GM21737 (cell line): ENCODE data around the gene CNGA3.

ENCODE experiments used
- ATAC-seq: cut with Tn5 transposase; IDR thresholded peaks from one replicate; pipeline ENCODE4 v1.9.1; 2021; ENCODE audit warnings: mild to moderate bottlenecking, moderate library complexity; ENCODE audit not compliant: unreplicated experiment

The CNGA3 gene

GRCh38 chr2:98376301-98376910 is 30.1 kb downstream of the CNGA3 start:
- ATAC-seq = no peak

- ATAC-seq = no peak
These were observed 30.7 kb downstream of the CNGA3 start for GRCh38 chr2:98376996-98377395.

DNA sequence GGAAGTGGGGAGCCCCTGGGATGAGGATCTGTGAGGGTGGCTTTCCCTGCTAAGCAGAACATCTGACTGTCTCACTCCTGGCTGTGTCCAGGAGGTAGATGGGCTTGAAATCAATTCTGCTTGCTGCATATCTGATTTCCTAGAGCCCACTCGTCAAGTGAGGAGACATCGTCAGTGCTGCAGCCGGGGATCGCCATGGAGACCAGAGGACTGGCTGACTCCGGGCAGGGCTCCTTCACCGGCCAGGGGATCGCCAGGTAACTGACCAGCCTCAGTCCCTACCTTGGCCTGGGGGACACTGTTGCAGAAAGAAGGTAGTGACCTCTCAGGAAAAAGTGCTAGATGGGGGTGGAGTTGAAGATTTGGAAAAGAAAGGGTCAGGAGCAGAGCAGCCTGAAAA is 31.3 kb downstream of the CNGA3 start:
- no peak for ATAC-seq

DNA sequence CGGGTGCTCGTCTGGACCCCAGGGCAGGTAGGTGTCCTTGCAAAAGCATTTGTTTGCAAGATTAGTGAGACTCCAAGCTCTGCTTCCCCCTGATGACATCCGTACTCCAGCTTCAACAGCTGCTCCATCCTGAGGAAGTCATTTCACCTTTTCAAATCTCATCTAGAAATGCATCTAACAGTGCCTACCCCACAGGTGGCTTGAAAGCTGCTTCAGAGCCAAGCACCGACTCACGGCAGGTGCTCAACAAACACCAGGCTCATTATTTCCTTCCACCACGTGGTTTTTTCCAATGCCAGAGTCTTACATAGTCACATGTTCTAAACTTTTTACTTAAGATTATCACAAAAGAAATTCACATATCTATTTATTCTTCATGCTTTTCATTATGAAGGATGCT is 31.9 kb downstream of the CNGA3 start:
- ATAC-seq = no peak

GRCh38 chr2:98378901-98379300 is 32.6 kb downstream of the CNGA3 start:
- ATAC-seq = no peak

DNA sequence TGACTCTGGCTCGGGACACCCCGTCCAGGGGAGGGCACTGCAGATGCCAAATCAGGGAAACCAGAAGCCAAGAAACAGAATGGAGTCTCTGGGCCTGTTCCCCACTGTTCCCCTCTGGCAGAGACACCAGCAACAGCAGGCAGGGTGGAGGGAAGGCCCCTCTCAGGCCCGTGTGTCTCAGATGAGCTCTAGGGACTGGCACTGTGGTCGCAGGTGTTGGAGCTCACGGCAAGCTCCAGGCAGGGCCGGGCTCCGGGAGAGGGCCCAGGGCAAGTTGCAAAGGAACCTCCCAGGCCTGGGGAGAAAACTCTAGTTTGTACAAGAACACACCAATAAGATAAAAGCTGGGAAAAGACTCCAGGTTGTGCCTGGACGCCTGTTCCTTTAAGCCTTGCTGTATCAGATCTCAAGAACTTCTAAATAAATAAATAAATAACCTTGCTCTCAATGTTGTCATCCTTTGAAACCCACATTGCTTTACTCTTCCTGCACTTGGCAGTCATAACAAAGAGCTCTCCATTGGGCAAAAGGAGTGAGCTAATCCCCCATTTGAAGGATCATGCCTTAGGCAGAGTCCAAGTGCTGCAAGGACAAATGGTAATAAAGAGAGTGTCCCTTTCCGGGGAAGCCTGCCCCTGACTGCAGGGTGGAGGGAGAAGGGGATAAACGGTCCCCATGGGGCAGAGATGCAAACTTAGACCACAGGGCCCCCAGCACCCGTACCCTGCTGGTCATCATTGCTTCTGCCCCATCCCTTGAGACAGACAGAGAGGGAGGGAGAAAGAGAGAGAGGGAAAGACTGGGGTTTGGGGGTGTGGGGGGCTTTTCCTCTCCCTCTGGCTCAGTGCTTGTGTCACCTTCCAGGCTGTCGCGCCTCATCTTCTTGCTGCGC is 33.3 kb downstream of the CNGA3 start:
- ATAC-seq = no peak

GRCh38 chr2:98380203-98380535 is 33.9 kb downstream of the CNGA3 start:
- ATAC-seq = no peak

- ATAC-seq = no peak
These were observed 35.2 kb downstream of the CNGA3 start for GRCh38 chr2:98381494-98381893.

DNA sequence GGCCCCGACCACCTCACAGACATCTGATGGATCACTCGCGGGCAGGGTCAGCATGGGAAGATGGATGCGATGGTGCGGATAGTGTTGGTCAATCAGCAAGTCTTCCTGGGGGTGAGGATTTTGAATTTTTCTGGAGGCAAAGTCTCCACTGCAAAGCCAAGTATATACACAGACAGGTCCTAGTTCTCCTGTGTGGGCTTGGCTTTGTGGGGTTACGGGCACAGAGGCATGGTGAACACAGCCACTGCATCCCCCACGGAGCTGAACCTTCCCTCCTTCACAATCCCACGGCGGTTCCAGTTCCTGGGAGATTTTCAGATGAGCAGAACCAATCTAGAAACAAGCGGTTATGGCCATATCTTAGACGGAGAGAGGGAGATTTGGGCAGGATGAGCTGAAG is 35.8 kb downstream of the CNGA3 start:
- ATAC-seq = no peak

DNA sequence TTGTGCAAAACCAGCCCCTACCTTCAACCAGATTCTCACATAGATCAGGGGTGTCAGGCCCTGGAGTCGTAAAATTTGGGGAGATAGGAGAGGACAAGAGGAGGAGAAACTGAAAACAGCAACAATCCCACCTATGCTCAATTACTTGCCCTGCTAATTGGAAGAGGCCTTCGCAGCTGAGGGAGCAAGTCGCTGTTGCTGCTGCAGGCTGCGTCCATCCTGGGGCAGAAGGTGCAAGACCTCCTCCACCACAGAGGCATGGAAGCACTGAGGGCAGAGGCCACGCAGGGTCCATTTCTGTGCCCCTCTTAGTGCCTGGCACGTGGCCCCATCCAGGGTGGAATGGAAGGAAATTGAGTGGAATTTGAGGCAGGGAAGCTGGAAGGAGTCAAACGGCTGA is 36.5 kb downstream of the CNGA3 start:
- ATAC-seq = no peak

- ATAC-seq = no peak
These were observed 36.9 kb downstream of the CNGA3 start for GRCh38 chr2:98383166-98383565.

DNA sequence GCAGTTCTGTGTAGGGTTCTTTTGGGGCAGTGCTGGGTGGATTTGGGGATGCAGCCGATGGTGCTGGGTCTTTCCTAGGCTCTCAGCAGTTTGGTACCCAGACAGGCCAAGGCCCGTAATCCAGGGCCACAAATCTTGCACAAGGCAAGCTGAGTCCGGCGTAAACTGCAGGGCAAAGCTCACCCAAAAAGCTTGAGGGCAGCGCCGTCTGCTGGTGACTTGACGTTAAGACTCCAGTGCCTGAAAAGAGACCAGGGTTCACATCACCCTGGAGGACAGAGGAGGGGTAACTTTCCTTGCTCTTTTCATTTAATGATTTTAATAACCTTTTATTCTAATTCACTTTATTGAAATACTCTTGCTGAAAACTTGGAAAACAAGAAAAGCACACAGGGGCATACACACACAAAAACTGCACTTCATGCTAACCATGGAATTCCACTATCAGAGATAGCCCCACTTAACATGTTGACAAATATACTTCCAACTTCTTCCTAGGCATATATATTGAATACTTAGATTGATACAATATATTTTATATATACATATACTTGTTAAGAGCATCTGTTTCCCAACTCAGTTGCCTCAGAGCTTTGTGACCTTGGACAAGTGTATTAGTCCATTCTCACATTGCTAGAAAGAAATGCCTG is 38.9 kb downstream of the CNGA3 start:
- ATAC-seq = no peak

GRCh38 chr2:98387478-98387877 is 41.2 kb downstream of the CNGA3 start:
- no peak for ATAC-seq

GRCh38 chr2:98388081-98388480 is 41.8 kb downstream of the CNGA3 start:
- ATAC-seq = no peak

DNA sequence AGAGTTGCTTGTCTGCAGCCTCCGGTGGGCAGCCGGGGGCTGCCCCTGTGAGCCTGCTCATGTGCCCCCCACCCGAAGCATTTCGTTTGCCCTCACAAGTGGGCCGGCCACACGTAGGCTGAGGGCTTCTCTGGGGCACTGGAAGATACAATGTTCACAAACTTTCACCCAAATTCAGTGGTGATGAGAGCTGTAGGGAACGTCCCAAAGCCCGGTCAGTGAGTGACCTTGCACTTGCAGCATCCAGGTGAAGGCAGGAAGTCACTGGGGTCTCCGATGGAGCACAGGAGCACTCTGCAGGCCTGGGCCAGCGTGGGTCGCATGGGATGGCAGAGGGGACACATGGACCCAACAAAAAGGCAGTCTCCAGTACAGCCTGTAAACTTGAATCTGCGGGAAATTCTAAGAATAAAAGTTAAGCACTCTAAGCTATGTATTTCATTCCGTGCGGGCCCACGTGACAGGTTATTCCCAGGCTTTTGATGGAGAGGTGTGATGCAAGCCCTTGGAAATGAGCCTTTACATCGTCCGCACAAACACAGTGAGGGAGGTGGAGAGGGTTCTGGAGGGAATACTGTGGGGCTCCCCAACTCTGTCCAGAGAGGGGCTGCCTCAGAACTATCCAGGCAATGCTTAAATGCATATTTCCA is 42.5 kb downstream of the CNGA3 start:
- ATAC-seq = no peak

DNA sequence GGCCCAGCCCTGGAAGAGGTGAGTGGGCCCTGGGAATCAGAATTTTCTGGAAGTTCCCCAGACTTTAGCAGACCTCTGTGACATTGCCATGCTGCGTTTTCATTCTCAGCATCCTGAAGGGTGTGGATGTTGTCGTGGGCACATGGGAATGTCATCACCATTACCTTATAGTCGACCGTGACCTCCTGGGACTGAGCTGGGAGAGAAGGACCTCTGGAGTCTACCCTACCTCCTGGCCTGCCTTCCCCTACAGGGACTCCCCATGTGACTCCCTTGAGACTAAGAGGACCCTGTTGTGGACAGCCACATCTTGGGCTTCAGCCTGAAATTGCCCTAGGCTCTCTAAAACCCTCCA is 43.0 kb downstream of the CNGA3 start:
- no peak for ATAC-seq

GRCh38 chr2:98390571-98391476 is 44.6 kb downstream of the CNGA3 start:
- no peak for ATAC-seq

GRCh38 chr2:98391581-98392270 is 45.5 kb downstream of the CNGA3 start:
- ATAC-seq = no peak

- ATAC-seq = no peak
These were observed 47.1 kb downstream of the CNGA3 start for GRCh38 chr2:98393354-98393753.

GRCh38 chr2:98394595-98395153 is 48.4 kb downstream of the CNGA3 start:
- no peak for ATAC-seq
